IPS DF 19.7 (cell line): Measurements from ENCODE around the gene ZMYND11.
A peak's percentile ranks its signal among the peaks of the same experiment; 100 is the strongest.
"Not testable (repeated sequence)": the region's sequence is repeated elsewhere in the genome, so short reads cannot be mapped to it uniquely, and the experiment has no call there.

Experiments used
- DNase-seq: peaks from one replicate; pipeline ENCODE4 v3.0.0-alpha.2; 2013; ENCODE audit warnings: low read depth, low spot score

Gene ZMYND11

DNA sequence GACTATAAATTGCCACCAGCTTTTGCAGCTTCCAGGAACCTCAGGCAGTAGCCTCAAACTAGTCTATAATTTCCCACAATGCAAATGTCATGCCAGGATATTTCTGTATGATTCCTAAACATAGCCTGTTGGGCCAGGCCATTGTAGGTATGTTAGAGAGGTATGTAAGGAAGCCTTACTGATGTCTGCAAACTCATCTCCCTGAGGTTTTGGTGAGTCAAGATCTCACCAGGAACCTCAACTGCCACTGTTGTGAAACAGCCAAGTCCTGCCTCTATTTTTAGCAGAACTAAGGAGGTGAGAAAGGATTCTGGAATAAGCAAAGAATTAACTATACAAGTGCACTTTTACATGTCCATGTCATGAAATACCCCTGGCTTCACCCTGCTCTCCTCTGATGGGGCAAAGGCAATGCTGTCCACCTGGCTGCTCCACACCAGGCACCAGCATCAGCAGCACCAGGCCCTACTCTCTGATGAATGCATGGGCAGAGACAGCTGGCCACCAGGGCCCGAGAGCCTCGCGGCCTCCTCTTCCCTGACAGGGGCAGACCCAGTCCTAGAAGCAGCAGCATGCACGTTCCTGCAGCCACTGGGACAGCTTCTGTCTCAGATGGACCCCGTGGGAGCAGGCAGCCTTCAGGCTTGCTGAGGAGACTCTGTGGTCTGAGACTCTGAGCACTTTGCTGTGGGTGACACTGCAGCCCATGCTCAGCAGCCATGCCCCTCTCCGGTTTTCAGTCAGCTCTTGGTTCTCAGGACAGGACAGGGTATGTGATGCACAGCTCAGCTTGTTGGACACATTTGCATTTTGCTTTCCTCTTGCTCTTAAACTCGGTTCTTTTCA, 147.3 kb downstream of the ZMYND11 start:
- no peak for DNase-seq

- DNase-seq = no peak
Observed at GRCh38 chr10:283140-283479, 147.9 kb downstream of the ZMYND11 start.

DNA sequence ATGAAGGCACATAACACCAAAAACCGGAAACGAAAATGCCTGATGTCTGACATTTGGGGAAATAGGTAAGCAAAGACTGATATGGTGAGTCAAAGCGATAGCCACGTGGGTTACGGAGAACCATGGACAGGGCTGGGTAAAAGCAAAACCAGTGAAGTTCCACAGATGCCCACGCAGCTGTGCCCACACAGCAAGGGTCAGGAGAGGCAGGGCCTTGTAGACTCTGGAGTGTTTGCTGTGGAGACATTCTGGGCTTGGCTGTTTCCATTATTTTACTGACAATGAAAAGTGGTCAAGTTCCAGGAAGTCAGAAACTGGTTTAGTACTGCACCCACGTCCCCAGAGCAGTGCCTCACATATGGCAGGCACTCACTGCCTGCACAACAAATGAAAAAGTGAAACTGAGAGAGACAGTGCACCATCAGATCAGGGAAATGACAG, 148.7 kb downstream of the ZMYND11 start:
- no peak for DNase-seq

DNA sequence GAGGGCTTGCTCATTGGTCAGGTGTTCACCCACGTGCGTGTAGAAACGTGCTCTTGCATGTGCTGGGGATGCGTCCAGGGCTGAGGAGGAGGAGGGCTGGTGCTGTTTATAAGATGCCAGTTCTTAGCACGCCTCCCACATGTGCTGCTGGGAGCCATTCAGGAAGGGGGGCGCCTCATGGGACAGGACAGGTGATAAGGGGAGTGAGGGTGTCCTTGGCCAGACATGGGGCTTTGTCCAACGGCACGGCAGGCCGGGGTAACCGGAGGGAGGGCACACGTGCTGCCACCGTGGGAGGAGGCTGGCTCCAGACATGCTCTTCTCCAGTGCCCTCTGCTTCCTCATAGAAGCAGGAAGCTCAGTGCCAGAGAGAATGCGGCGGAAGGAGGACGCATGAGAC, 150.0 kb downstream of the ZMYND11 start:
- DNase-seq = no peak

DNA sequence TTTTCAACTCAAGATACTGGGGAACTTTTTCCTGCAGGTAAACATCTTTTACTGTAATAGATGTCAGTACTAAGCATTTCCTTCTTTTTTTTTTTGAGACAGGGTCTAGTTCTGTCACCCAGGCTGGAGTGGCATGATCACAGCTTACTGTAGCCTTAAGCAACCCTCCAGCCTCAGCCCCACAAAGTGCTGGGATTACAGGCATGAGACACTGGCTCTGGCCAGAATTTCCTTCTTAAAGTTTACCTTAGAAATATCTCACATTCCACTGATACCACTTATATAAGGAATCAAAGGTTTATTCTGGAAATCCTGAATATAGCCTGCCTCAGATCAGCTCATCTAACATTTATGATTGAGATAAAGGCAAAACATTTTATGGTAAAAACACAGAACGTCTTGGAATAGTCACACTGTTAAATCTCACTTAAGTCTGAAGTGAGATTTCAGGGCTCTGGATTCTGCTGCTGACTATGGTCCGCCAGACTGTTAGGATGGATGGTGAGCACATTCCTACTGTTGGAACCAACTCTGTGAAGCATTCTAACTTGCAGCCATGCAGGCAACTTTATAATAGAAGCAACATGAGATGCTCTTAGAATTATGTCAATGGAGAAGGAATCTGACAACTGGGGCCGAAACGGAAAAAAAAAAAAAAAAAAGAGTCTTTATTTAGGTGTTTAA, 151.9 kb downstream of the ZMYND11 start:
- no peak for DNase-seq

DNA sequence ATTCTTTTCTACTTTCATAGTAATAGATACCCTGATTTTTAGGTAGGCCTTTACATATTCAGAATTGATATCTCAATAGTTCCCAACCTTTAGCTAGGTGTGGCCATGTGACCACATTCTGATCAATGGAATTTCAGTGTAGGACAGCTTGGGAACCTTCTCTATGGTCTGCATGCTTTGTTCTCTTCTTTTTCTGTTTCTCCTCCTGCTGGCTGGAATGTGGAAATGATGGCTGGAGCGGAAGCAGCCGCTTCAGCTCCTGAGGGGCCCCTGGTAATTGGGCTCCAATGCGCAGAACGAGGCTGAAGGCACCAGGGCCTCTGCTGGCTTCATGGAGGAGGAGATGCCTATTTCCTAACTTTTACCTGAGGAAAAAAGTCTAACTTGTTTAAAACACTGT, 152.6 kb downstream of the ZMYND11 start:
- peak; percentile 59 for DNase-seq

- DNase-seq = no peak
Observed at GRCh38 chr10:288316-289200, 153.3 kb downstream of the ZMYND11 start.

DNA sequence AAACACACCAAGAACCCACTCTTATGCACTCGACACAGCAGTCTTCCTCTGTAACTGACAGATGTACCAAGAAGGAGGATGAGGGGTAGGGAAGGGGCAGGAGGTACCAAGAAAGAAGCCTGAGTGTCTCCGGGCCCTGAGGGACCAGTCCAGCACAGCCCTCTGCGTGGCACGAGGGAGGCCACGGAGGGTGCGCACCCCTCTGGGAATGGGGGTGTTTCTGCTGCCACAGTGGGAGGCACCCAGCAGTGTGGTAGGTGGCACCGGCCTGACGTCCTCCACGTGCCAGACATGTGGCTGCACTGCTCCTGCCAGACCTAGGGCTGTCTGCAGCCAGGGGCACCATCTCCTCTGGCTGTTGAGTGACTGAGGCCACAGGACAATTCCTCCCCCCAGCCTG, 154.3 kb downstream of the ZMYND11 start:
- no peak for DNase-seq

- DNase-seq = no peak
Observed at GRCh38 chr10:290026-290725, 154.9 kb downstream of the ZMYND11 start.

DNA sequence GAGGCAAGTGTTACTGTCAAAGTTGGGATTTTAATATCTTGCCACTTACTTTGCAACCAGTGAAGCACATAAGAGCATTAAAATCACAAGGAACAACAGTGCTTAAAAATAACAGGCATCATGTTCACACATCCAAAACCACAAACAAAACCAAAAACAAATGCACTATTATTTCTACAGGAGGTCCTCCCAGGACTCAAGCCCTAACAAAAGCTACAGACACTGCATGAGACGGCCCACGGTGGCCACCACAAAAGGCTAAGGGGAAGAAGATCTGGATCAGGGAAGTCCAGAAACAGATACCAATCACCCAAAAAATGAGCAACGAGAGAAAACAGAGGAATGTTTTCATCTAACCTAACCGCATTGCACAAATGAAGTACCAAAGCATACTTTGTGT, 158.4 kb downstream of the ZMYND11 start:
- no peak for DNase-seq

- DNase-seq = no peak
Observed at GRCh38 chr10:297567-297966, 162.3 kb downstream of the ZMYND11 start.

DNA sequence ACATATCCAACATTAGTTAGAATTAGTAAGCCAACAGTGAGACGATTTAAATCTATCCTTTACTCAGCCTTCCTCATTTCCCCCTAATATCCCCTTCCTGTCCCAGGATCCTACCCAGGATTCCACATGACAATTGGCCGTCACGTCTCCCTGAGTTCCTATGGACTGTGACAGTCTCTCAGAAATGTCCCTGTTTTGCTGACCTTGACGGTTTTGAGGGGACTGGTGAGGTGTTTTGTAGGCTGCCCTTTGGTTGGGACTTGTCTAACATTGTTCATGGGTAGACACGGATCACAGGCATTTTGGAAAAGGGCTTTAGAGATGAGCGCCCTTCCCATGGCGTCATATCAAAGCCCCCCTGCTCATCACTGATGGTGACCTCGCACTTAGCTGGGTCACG, 162.8 kb downstream of the ZMYND11 start:
- no peak for DNase-seq

DNA sequence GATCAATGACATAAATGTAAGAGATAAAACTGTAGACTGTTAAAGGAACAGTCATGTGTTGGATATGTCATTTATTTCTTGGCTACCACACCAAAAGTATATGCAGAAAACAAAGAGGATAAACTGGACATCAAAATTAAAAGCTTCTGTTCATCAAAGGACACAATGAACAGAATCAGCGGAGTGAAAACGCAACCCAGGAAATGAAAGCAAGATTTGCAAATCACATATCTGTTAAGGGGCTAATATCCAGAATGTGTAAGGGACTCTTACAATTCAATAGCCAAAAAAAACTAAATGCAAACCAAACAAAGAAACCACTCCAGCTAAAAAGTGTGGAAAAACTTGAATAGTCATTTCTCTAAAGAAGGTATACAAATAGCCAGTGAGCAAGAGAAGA, 164.3 kb downstream of the ZMYND11 start:
- no peak for DNase-seq

DNA sequence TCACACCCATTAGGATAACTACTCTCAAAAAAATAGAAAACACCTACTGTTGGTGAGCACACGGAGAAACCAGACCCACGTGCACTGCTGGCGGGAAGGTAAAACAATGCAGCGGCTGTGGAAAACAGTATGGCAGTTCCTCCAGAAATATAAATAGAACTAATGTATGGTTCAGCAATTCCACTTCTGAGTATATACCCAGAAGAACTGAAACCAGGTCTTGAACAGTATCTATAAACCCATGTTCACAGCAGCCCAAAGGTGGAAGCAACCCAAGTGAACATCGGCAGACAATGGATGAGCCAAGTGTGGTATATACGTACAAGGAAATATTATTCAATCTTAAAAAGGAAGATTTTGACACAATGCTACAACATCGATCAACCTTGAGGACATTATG, 164.7 kb downstream of the ZMYND11 start:
- DNase-seq = no peak

DNA sequence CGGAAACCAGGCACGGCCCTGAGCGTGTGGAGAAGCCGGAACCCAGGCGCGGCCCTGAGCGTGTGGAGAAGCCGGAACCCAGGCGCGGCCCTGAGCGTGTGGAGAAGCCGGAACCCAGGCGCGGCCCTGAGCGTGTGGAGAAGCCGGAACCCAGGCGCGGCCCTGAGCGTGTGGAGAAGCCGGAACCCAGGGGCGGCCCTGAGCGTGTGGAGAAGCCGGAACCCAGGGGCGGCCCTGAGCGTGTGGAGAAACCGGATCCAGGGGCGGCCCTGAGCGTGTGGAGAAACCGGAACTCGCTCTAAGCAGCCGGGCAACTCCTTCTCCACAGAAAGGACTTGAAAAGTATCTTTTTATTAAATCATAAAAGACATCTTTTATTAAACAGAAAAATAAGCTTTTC, 165.3 kb downstream of the ZMYND11 start:
- not testable (repeated sequence) for DNase-seq

- no peak for DNase-seq
Observed at GRCh38 chr10:301536-301935, 166.3 kb downstream of the ZMYND11 start.
